Hindlimb muscle (tissue), 1 donor: ENCODE results near the gene LIN52. TPM values are rescaled to one million over a fixed set of nuclear protein-coding genes. Genes with fewer than 3 reads are reported as not detected.
A peak's percentile ranks its signal among the peaks of the same experiment; 100 is the strongest.

Experiments
- DNase-seq: peaks from one replicate; pipeline ENCODE4 v3.0.0-alpha.2; 2013
- polyA plus RNA-seq: library from polyadenylated mRNA; unstranded; fragments of 120-200 nt; gene quantifications from one replicate; pipeline ENCODE4 v1.2.1, GENCODE V29; 2013; ENCODE audit not compliant: insufficient read length

LIN52 gene
- polyA plus RNA-seq, result 11.2 TPM

DNA sequence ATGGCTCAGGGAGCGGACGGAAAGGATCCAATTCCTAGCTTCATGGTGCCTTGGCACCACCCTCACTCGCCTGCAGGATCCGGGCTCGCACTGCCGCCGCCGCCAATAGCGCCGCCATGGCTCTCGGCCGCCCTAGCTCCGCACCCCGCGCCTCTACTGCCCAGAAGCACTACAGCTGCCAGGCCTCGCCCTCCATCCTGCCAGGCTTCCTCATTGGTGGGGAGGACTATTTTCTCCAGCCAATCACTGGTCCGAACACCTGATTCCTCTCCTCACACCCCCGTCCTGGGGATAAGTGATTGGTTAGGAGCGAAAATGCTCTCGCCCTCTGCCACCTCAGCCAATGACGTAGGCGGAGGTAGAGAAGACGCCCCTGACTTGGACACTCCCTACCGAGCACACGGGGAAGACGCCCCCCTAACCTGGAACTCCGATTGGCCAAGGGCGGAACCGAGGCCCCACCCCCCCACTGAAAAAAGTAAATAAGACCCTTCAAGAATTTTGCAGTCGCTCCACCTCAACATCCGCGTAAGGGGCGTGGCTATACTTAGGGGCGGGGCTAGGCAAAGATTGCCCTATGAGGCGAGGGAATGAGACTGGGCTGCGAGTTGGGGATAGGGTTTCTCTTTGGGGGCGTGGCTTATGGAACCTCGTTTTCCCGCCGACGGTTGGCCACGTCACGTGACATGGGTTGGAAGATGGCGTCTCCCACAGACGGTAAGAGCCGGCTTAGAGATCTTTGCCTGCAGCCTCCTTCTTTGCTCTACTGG, at the start of gene LIN52, which contains the start of gene ALDH6A1:
Gene LIN52 (plus strand): TSS at position 680 of the 770 bp plus-strand sequence. CDS start 19 bp downstream, at position 699.
Gene ALDH6A1 (minus strand): TSS at position 177 of the 770 bp plus-strand sequence. CDS start 59 bp downstream, at position 118.
- DNase-seq, result peak; percentile 100

- no peak for DNase-seq
These were observed 49.2 kb upstream of the LIN52 start for GRCh38 chr14:74035556-74035955.

GRCh38 chr14:74038020-74038859, 46.5 kb upstream of the LIN52 start:
- peak; percentile 12 for DNase-seq

DNA sequence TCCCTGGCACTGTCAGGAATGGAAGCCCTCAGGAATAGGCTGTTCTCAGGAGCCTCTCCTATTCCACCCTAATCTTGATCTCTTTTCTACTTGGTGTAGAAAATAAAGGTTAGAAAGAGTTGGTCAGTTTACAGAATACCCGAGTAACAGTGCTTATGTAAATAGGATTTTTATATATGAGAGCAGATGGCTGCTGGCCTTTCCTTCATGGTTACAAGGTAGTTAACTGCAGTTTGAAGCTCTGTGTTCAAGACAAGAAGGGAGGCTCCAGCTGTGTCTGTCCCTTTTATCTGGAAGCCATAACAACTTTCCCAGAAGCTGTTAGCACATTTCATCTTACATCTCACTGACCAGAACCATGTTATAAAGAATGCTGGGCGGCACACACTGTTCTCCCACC, 42.5 kb upstream of the LIN52 start:
- DNase-seq, result no peak

- DNase-seq, result no peak
These were observed 39.2 kb upstream of the LIN52 start for GRCh38 chr14:74045522-74045921.

- no peak for DNase-seq
These were observed 36.5 kb upstream of the LIN52 start for GRCh38 chr14:74048281-74048680.

- DNase-seq, result no peak
These were observed 34.8 kb upstream of the LIN52 start for GRCh38 chr14:74049876-74050495.

GRCh38 chr14:74062809-74063150, 22.0 kb upstream of the LIN52 start:
- no peak for DNase-seq

GRCh38 chr14:74064426-74064825, 20.3 kb upstream of the LIN52 start:
- no peak for DNase-seq

DNA sequence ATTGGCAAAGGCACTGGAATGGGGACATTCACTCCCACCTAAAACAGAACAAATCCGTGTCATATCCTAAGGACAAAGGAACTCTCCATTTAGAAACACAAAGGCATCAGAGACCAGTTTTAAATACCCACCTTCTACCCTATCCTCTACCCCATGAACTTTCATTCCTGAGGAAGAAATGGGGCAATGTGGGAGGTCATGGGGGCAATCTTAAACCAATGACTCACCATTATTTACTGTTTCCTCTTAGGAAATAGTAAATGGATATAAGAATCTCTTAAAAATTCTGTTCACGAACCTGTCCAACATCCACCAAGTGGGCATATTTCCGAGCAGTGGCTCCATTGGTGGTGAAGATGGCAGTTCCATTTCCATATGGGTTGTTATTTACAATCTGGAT, 19.9 kb upstream of the LIN52 start:
- DNase-seq, result no peak

DNA sequence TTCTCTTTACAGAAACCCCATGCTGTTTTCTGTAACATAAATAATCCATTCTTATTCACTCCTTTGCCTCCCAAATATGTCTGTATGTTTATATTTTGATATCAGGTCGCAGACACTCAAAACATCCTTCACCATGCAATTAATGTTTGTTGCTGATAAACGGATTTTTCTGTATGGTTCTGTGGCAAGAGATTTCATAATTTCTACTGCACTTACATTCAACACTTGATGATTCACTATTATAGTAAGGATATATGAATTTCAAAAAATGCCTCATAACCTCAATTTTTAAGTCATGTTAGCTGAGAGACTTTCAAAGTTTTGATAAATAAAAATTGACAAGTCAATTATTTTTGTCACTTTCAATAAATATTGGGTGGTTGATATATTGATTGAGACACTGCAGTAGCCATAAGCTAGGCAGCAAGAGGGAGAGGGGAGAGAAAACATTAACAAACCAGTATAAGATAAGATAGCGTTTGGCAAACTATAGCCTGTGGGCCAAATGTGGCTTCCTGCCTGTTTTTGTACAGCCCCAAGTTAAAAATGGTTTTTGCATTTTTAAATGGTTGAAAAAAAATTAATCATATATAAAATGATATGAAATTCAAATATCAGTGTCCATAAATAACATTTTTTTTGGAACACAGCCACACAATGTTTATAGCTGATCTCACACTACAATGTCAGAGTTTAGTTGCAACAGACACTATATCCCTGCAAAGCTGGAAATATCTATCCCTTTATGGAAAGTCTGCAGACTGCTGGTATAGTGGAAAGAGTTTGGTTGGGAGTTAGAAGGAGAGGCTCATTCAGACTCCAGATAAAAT, 18.8 kb upstream of the LIN52 start:
- DNase-seq, result no peak

DNA sequence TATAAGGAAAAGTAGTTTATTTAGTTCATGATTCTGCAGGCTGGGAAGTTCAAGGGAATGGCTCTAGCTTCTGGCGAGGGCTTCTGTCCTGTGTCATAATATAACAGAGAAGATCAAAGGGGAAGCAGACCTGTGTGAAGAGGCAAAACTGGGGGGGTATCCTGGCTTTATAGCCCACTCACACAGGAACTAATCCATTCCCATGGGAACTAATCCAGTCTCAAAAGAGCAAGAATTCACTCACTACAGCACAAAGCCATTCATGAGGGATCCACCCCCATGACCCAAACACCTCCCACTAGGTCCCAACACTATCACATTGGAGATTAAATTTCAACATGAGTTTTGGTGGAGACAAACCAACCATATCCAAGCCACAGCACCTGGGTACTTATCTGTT, 7.4 kb upstream of the LIN52 start:
- DNase-seq, result no peak

GRCh38 chr14:74080820-74081460, 3.8 kb upstream of the LIN52 start:
- DNase-seq, result no peak

DNA sequence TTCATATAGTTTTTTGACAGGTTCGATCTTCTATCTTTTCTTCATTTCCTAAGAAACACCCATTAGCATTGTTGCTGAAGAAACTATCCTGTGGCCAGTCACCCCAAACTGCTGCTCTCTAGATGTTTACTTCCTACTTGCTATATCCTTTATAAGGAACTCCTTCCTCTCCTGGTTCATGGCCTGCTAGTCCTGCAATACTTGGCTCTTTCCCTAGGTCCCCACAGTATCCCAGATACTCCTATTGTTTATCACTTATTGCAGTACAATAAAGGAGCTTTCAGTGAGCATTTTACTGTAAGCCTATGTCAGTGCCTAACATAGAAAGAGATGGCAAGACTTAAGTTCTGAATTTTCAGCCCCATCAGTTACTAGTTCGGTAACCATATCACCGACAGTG, 3.3 kb upstream of the LIN52 start:
- no peak for DNase-seq

DNA sequence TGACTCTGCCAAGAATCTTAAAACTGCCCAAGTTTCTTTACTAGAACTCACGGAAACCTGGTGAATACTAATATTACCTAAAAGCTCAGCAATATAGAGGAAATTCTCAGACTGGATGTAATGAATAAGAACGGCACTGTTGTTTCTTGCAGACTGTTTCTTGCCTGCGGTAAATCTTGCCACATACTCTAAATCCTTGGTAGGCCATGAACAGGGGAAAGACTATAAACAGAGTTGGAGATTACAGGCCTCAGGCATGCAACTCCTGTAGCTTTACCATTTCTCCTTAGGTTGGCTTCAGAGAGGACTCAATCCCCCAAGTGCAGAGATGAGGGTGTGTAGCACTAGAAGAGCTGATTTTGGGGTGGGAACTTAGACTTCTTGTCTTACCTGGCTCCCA, 1.6 kb upstream of the LIN52 start:
- DNase-seq, result no peak

DNA sequence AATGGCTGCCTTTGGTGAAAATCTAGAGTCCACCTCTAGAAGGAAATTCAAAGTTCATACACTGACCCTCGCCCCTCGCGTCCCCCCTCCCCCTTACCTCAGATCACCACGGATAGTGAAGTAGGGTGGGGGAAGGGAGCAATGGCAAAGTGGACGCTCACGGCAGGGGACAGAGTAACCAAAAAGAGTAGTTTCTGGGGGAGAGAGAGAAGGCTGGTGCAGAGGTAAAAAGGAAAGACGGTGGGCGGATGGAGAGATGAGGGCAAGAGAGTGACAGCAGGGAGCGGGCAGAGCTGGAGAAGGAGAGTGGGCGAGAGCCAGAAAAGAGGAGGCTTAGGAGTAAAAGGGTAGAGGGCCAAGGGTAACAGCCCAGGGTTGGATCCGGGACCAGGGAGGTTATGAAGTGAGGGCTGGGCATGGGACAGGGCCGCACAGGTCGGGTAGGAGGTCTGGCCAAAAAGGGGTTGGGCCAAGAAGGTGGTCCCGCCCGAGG, 926 bp upstream of the LIN52 start:
- DNase-seq, result peak; percentile 15

DNA sequence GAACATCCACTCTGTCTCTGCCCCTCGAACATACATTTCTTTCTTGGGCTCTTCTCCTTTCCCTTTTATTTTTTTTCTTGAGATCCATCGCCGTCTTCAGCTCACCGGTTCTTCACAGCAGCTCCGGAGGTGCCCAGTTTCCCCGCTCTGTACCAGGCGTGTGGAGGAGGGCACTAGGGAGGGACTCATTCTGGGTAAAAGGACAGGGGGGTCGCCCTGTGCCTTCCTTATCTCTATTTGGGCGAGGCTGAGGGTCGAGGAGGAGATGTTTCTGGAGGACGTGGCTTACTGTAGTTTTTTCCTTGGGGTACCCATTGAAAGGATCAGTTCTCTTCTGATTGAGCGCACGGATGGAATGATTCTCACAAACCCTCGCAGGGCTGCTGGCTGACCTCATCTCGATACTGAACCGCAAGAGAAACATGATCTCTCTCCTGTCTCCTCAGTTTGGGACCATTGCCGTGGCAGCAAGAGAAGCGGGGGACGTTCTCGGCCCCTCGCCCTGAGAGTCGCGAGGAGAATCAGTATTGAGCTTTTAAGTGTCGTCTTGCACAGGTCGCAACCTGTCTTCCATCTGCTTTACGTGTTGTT, 386 bp downstream of the LIN52 start:
- no peak for DNase-seq

- no peak for DNase-seq
These were observed 1.1 kb downstream of the LIN52 start for GRCh38 chr14:74085828-74086227.

DNA sequence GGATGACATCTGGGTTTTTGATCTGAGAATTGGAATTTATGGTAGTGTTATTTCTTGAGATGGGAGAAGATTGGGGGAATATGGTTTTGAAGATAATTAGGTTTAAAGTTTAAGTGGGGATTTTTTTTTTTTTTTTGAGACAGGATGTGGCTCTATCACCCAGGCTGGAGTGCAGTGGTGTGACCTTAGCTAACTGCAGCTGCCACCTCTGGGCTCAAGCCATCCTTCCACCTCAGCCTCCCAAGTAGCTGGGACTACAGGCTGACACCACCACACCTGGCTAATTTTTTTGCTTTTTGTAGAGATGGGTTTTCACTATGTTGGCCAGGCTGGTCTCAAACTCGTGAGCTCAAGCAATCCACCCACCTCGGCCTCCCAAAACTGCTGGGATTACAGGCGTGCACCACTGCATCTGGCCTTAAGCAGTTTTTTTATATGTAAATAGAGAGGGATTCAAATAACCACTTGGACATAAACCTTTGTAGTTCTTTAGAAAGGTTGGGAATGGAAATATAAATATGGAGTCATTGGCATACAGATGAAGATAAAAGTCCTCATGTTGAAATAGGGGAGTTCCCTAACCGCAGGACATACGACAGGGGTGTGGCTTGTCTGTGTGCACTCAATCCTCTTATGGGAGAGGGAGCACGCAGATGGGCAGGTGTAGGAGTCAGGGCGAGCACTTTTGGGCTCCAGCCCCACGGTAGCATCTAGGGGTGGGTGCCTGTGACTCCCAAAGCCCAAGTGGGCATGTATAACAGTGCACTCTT, 4.7 kb downstream of the LIN52 start:
- no peak for DNase-seq

GRCh38 chr14:74105381-74105780, 20.6 kb downstream of the LIN52 start:
- no peak for DNase-seq
